Bronchial epithelial cell (primary cell): ENCODE data around the gene DENND4A. TPM values are rescaled to one million over a fixed set of nuclear protein-coding genes. Genes with fewer than 3 reads are reported as not detected.

Experiments used
- DNase-seq: peaks from one replicate; pipeline ENCODE4 v3.0.0-alpha.2; 2010; ENCODE audit warnings: low read depth
- FAIRE-seq: peaks from 2 replicates; lab custom pipeline; 2011; peaks lifted over from hg19 to GRCh38; lab: Jason Lieb, UNC
- H3K27me3 ChIP-seq: 2 replicates; pipeline ENCODE4 v1.5.1; 2011; ENCODE audit warnings: low read length; ENCODE audit not compliant: control insufficient read depth, insufficient read depth
- H3K36me3 ChIP-seq: 2 replicates; pipeline ENCODE4 v1.5.1; 2011; ENCODE audit warnings: low read length; ENCODE audit not compliant: control insufficient read depth, insufficient read depth
- H3K4me3 ChIP-seq: 2 replicates; pipeline ENCODE4 v1.5.1; 2011; ENCODE audit warnings: mild to moderate bottlenecking, low read depth, low read length, control low read depth
- CTCF ChIP-seq: IDR thresholded peaks from 2 replicates; pipeline ENCODE4 v1.5.1; 2011; ENCODE audit warnings: mild to moderate bottlenecking, moderate library complexity, low read length, control low read depth, inconsistent platforms; ENCODE audit not compliant: insufficient read depth, severe bottlenecking
- total RNA-seq: library from RNA; depleted of rRNA; stranded (reverse); fragments of >200 nt; gene quantifications from 2 replicates; pipeline ENCODE4 v1.2.1, GENCODE V29; 2014

DENND4A gene
- total RNA-seq, 1 donor from 2014 or later, result 11.1 TPM

- Histone ChIP-seq H3K4me3 (peak overlapping the region; percentile 69), H3K36me3 (no peaks in the 10 kb centered on the region), H3K27me3 (no peaks in the 10 kb centered on the region)
- FAIRE-seq (no peak), DNase-seq (no peak)
- no peak for TF ChIP-seq CTCF
These were observed 180.0 kb downstream of the DENND4A start for GRCh38 chr15:65611888-65612615.

GRCh38 chr15:65610871-65611718, 181.0 kb downstream of the DENND4A start, which contains the start of gene INTS14:
INTS14 (minus strand) TSS chr15:65611131; CDS start chr15:65607380, 3,751 bp downstream.
- Histone ChIP-seq H3K4me3 (peak within 1 kb of the TSS; percentile 69), H3K27me3 (no peaks in the 10 kb centered on the region), H3K36me3 (no peaks in the 10 kb centered on the region)
- DNase-seq (peak; percentile 84), FAIRE-seq (no peak)
- peak; percentile 72 for TF ChIP-seq CTCF

Other genes starting within 250 kb of the DENND4A start
- gene INTS14, start 181.2 kb downstream of the DENND4A start, total RNA-seq, result 26.5 and 28.7 TPM in 2 replicates
- gene SLC24A1, start 170.4 kb downstream of the DENND4A start, total RNA-seq, result 1.6 and 2.2 TPM in 2 replicates
- gene RAB11A, start 77.2 kb upstream of the DENND4A start, total RNA-seq, result 167 and 195 TPM in 2 replicates